Panc1 (cell line): ENCODE results near the gene TRIB2.

Experiments
- CTCF ChIP-seq: fragments of 450-650 bp; IDR thresholded peaks from 2 replicates; pipeline ENCODE4 v1.5.1; 2017; ENCODE audit warnings: mild to moderate bottlenecking
- POLR2AphosphoS5 ChIP-seq: IDR thresholded peaks from 2 replicates; pipeline ENCODE4 v1.6.1; 2012; ENCODE audit warnings: mild to moderate bottlenecking, low read depth, low read length, moderate library complexity
- REST ChIP-seq, 2 experiments: IDR thresholded peaks; 2 replicates each; pipeline ENCODE4 v1.6.1; 2011 to 2012; ENCODE audit warnings: low read depth in 2 of 2, control low read depth in 1 of 2, low read length in 1 of 2, mild to moderate bottlenecking in 1 of 2, moderate library complexity in 1 of 2; ENCODE audit not compliant: insufficient read depth in 1 of 2
- SIN3A ChIP-seq: IDR thresholded peaks from 2 replicates; pipeline ENCODE4 v1.6.1; 2012; ENCODE audit warnings: low read depth, mild to moderate bottlenecking, low read length, moderate library complexity, borderline replicate concordance; ENCODE audit not compliant: insufficient read depth
- TCF7L2 ChIP-seq: IDR thresholded peaks from 2 replicates; pipeline ENCODE4 v1.6.1; 2011; ENCODE audit warnings: mild to moderate bottlenecking, low read depth, low read length, inconsistent platforms

GRCh38 chr2:12684471-12684936 is 32.2 kb upstream of the TRIB2 start:
- no peak for TF ChIP-seq CTCF
- no peak for TF ChIP-seq POLR2AphosphoS5
- no peak for TF ChIP-seq SIN3A
- TF ChIP-seq REST (IDR thresholded peaks at IDR 0.05; ENCODE audit: insufficient read depth in 1 of 2, low read depth in 2 of 2, low read length in 1 of 2): no peak
- no peak for TF ChIP-seq TCF7L2
